A549 (cell line): ENCODE results near the gene KIAA0753. TPM values are rescaled to one million over a fixed set of nuclear protein-coding genes. Genes with fewer than 3 reads are reported as not detected.

Experiments
- ATAC-seq, 2 experiments: fragments of 200-7000 bp in 1 of 2; fragments of >200 bp in 1 of 2; cut with Nextera tagmentation in 1 of 2; cut with Tn5 transposase in 1 of 2; 3 replicates each; pipeline versions ENCODE4 v1.8.0 to v1.9.1; 2018 to 2020; ENCODE audit warnings: mild to moderate bottlenecking in 1 of 2, moderate library complexity in 1 of 2
- CTCF ChIA-PET: fragments of 300-600 bp; sonication (Branson Sonifier 250); formaldehyde crosslinking; extraction: SDS; loops from one replicate; lab custom pipeline; 2021; ENCODE audit warnings: antibody characterized with exemption, inconsistent platforms; lab: Yijun Ruan, JAX
- POLR2A ChIA-PET: fragments of 350-600 bp; formaldehyde crosslinking; extraction: SDS; loops from one replicate; lab custom pipeline; 2021; ENCODE audit warnings: antibody characterized with exemption, inconsistent platforms; lab: Yijun Ruan, JAX
- DNase-seq, 2 experiments: peaks; one replicate each; pipeline versions ENCODE4 v3.0.0 to v3.0.0-alpha.2; 2011 to 2016; ENCODE audit warnings: low read depth in 1 of 2, low spot score in 1 of 2
- FAIRE-seq: peaks from 2 replicates; lab custom pipeline; 2011; peaks lifted over from hg19 to GRCh38; lab: Jason Lieb, UNC
- H3K27ac ChIP-seq, 2 experiments: fragments of >200 bp; sonication (Bioruptor Twin); formaldehyde crosslinking; 3 replicates each; pipeline ENCODE4 v1.5.1; 2016 to 2017
- H3K4me1 ChIP-seq: fragments of >200 bp; sonication (Bioruptor Twin); formaldehyde crosslinking; 3 replicates; pipeline ENCODE4 v1.6.1; 2016
- H3K4me2 ChIP-seq: fragments of >200 bp; sonication (Bioruptor Twin); formaldehyde crosslinking; 3 replicates; pipeline ENCODE4 v1.6.1; 2016
- H3K4me3 ChIP-seq: fragments of >200 bp; sonication (Bioruptor Twin); formaldehyde crosslinking; 3 replicates; pipeline ENCODE4 v1.5.1; 2016
- H3K9me3 ChIP-seq: fragments of >200 bp; sonication (Bioruptor Twin); formaldehyde crosslinking; 3 replicates; pipeline ENCODE4 v1.6.1; 2016
- CBX2 ChIP-seq: fragments of 200-600 bp; sonication (generic); IDR thresholded peaks from 2 replicates; pipeline ENCODE4 v1.6.1; 2016; ENCODE audit warnings: low read depth, mild to moderate bottlenecking, borderline replicate concordance
- CBX8 ChIP-seq: fragments of 200-600 bp; sonication (generic); IDR thresholded peaks from 2 replicates; pipeline ENCODE4 v1.6.1; 2016
- E2F6 ChIP-seq: IDR thresholded peaks from 2 replicates; pipeline ENCODE4 v1.6.1; 2012; ENCODE audit warnings: low read depth, borderline replicate concordance
- EHF ChIP-seq: fragments of 250-450 bp; sonication (Bioruptor Pico); IDR thresholded peaks from 2 replicates; pipeline ENCODE4 v1.5.0; 2020; ENCODE audit warnings: mild to moderate bottlenecking
- EHMT2 ChIP-seq: fragments of 200-600 bp; sonication (generic); IDR thresholded peaks from 2 replicates; pipeline ENCODE4 v1.6.1; 2016; ENCODE audit warnings: antibody characterized with exemption, low read depth, mild to moderate bottlenecking, moderate library complexity
- EP300 ChIP-seq, 2 experiments: fragments of >200 bp; sonication (Bioruptor Twin); formaldehyde crosslinking; IDR thresholded peaks; 2 replicates in 1 of 2; 3 replicates in 1 of 2; pipeline ENCODE4 v1.6.1; 2016 to 2017
- FOSB ChIP-seq: fragments of 250-450 bp; sonication (Bioruptor Pico); IDR thresholded peaks from 2 replicates; pipeline ENCODE4 v1.5.0; 2020; ENCODE audit warnings: mild to moderate bottlenecking, moderate library complexity
- FOSL2 ChIP-seq, 2 experiments: fragments of 450-650 bp in 1 of 2; fragments of >200 bp in 1 of 2; sonication (Bioruptor Twin) in 1 of 2; formaldehyde crosslinking; IDR thresholded peaks; 2 replicates each; pipeline versions ENCODE4 v1.5.0 to v1.6.1; 2016 to 2020; ENCODE audit warnings: mild to moderate bottlenecking in 1 of 2, moderate library complexity in 1 of 2
- FOXS1 ChIP-seq: fragments of 250-450 bp; sonication (Bioruptor Pico); IDR thresholded peaks from 2 replicates; pipeline ENCODE4 v1.5.0; 2020; ENCODE audit warnings: mild to moderate bottlenecking, moderate library complexity
- GATA3 ChIP-seq: IDR thresholded peaks from 2 replicates; pipeline ENCODE4 v1.6.1; 2012; ENCODE audit warnings: borderline replicate concordance
- HES2 ChIP-seq: fragments of >200 bp; sonication (Bioruptor Twin); formaldehyde crosslinking; IDR thresholded peaks from 2 replicates; pipeline ENCODE4 v1.6.1; 2016
- JUN ChIP-seq, 2 experiments: fragments of >200 bp; sonication (Bioruptor Twin); formaldehyde crosslinking; IDR thresholded peaks; 2 replicates in 1 of 2; 3 replicates in 1 of 2; pipeline ENCODE4 v1.6.1; 2016 to 2017
- JUNB ChIP-seq: fragments of >200 bp; sonication (Bioruptor Twin); formaldehyde crosslinking; IDR thresholded peaks from 2 replicates; pipeline ENCODE4 v1.6.1; 2016
- MAFK ChIP-seq: fragments of 450-650 bp; IDR thresholded peaks from 2 replicates; pipeline ENCODE4 v1.6.1; 2014; ENCODE audit not compliant: partially characterized antibody
- MYC ChIP-seq: IDR thresholded peaks from 2 replicates; pipeline ENCODE4 v1.6.1; 2012; ENCODE audit warnings: mild to moderate bottlenecking, inconsistent platforms, low read length, improper control_type of control experiment, borderline replicate concordance
- NR3C1 ChIP-seq: fragments of >200 bp; sonication (Bioruptor Twin); formaldehyde crosslinking; IDR thresholded peaks from 3 replicates; pipeline ENCODE4 v1.6.1; 2017
- POLR2AphosphoS2 ChIP-seq: conservative IDR thresholded peaks from 2 replicates; pipeline ENCODE4 v1.6.1; 2012; ENCODE audit warnings: low read length, improper control_type of control experiment, inconsistent platforms
- RAD21 ChIP-seq, 2 experiments: fragments of >200 bp in 1 of 2; sonication (Bioruptor Twin) in 1 of 2; formaldehyde crosslinking in 1 of 2; IDR thresholded peaks in 1 of 2; conservative IDR thresholded peaks in 1 of 2; 2 replicates in 1 of 2; 3 replicates in 1 of 2; pipeline ENCODE4 v1.6.1; 2012 to 2018; ENCODE audit warnings: inconsistent platforms in 1 of 2
- RCOR1 ChIP-seq: fragments of 150-350 bp; IDR thresholded peaks from 2 replicates; pipeline ENCODE4 v1.6.1; 2014; ENCODE audit warnings: antibody characterized with exemption, low read length, low read depth
- RFX5 ChIP-seq: fragments of 450-650 bp; IDR thresholded peaks from 2 replicates; pipeline ENCODE4 v1.7.1; 2014; ENCODE audit warnings: antibody characterized with exemption, mild to moderate bottlenecking, moderate library complexity
- SMC3 ChIP-seq: fragments of >200 bp; sonication (Bioruptor Twin); formaldehyde crosslinking; IDR thresholded peaks from 3 replicates; pipeline ENCODE4 v1.6.1; 2018; ENCODE audit warnings: inconsistent platforms
- SREBF2 ChIP-seq: fragments of 450-650 bp; IDR thresholded peaks from 2 replicates; pipeline ENCODE4 v1.6.1; 2014; ENCODE audit warnings: mild to moderate bottlenecking, moderate library complexity
- TFCP2L1 ChIP-seq: fragments of 250-450 bp; sonication (Bioruptor Pico); IDR thresholded peaks from 2 replicates; pipeline ENCODE4 v1.5.0; 2021; ENCODE audit warnings: mild to moderate bottlenecking
- TP53 ChIP-seq: fragments of 250-450 bp; sonication (Bioruptor Pico); IDR thresholded peaks from 2 replicates; pipeline ENCODE4 v1.5.0; 2021; ENCODE audit warnings: mild to moderate bottlenecking, moderate library complexity
- ZFP36 ChIP-seq: fragments of 450-650 bp; IDR thresholded peaks from 2 replicates; pipeline ENCODE4 v1.6.1; 2014; ENCODE audit warnings: borderline replicate concordance; ENCODE audit not compliant: partially characterized antibody
- ZNF302 ChIP-seq: fragments of 250-450 bp; sonication (Bioruptor Pico); IDR thresholded peaks from 2 replicates; pipeline ENCODE4 v1.9.0; 2021; ENCODE audit warnings: inconsistent platforms, mild to moderate bottlenecking, moderate library complexity
- ZSCAN20 ChIP-seq: fragments of 250-450 bp; sonication (Bioruptor Pico); IDR thresholded peaks from 2 replicates; pipeline ENCODE4 v1.8.0; 2022; ENCODE audit warnings: mild to moderate bottlenecking, moderate library complexity
- WGBS: methylation state at CpG from one replicate; pipeline ENCODE4 v1.1.6; 2017; ENCODE audit errors: missing lambda C conversion rate; 5-methylcytosine and 5-hydroxymethylcytosine counted together
- polyA plus RNA-seq, 4 experiments: library from polyadenylated mRNA; depleted of rRNA in 3 of 4; stranded (reverse); fragments of >200 nt; fragmentation: RNase III in 1 of 4; extraction: RNeasy Plus Mini Kit Qiagen cat#74134 plus additional on column Dnase treatment in 1 of 4; gene quantifications; 2 replicates in 3 of 4; 3 replicates in 1 of 4; pipeline ENCODE4 v1.2.3, GENCODE V29; 2011 to 2017
- TF ChIP-seq, protein P1 (sequence below): IDR thresholded peaks from 2 replicates; pipeline ENCODE4 v1.6.1; 2012

Gene KIAA0753
- polyA plus RNA-seq, 2 of the 4 experiments (the other 2 are of a cell fraction): 13.6 to 15.2 TPM

- Histone ChIP-seq H3K4me3 (no peak overlapping the region), H3K27ac (no peak overlapping the region), H3K4me2 (no peak overlapping the region), H3K9me3 (no peaks in the 10 kb centered on the region), H3K4me1 (no peaks in the 10 kb centered on the region; the same call in 2 of the 3 replicates)
- ChIA-PET POLR2A (interaction anchor here (0.8 kb wide), 1 partner anchor 21 kb away, joined by 3 read pairs; no protein-coding TSS in a partner anchor), CTCF (interaction anchor here (1.0 to 10.9 kb wide), 4 partner anchors 11 to 73 kb away, joined by 3 to 105 read pairs (median 4); no protein-coding TSS in a partner anchor)
- DNase-seq: no peak
- no peak for FAIRE-seq
- WGBS: 74% methylated on average over 10 of the region's 10 CpGs
- TF ChIP-seq MAFK: no peak
- TF ChIP-seq EHMT2: no peak
- TF ChIP-seq RFX5: no peak
- no peak for TF ChIP-seq ZFP36
- no peak for TF ChIP-seq MYC
- TF ChIP-seq FOXS1 (CRISPR knock-in tag): no peak
- TF ChIP-seq EP300 (IDR thresholded peaks at IDR 0.05): no peak
- no peak for TF ChIP-seq TFCP2L1
- TF ChIP-seq FOSL2 (IDR thresholded peaks at IDR 0.05): no peak
- TF ChIP-seq FOSL2 (CRISPR knock-in tag; IDR thresholded peaks at IDR 0.05): no peak
- no peak for TF ChIP-seq JUNB
- no peak for TF ChIP-seq POLR2AphosphoS2
- no peak for TF ChIP-seq EHF (CRISPR knock-in tag)
- TF ChIP-seq GATA3: no peak
- no peak for TF ChIP-seq RAD21 (conservative IDR thresholded peaks at IDR 0.05 in 1 of 2, IDR thresholded peaks at IDR 0.05 in 1 of 2)
- TF ChIP-seq SMC3: no peak
- no peak for TF ChIP-seq FOSB (CRISPR knock-in tag)
- TF ChIP-seq, protein P1, sequence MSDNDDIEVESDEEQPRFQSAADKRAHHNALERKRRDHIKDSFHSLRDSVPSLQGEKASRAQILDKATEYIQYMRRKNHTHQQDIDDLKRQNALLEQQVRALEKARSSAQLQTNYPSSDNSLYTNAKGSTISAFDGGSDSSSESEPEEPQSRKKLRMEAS: no peak
- no peak for ATAC-seq
Measured at GRCh38 chr17:6546069-6546718, 94.3 kb downstream of the KIAA0753 start.

DNA sequence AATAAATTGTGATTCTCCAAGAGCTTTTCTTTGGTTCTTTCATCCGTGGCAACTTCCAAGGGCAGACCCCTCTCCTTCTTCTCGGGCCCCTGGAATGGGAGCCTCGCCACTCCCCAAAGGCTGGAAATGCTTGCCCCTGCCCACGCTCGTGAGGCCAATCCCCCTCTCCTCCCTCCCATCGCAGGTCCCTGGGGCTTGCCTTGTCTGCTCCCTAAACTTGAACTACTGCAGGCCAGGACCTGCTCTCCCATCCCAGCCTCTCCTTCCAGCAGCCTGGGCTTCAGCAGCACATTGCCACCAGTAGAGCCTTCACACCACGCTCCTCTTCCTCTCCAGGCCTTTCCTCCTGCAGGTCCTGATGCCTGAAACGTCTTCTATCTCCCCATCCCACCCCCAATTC lies 95.2 kb downstream of the KIAA0753 start:
- Histone ChIP-seq H3K4me3 (no peak overlapping the region), H3K4me1 (no peaks in the 10 kb centered on the region; the same call in 2 of the 3 replicates)
- TF ChIP-seq NR3C1 (no peak), RCOR1 (no peak), ZSCAN20 (no peak), E2F6 (no peak), TP53 (CRISPR knock-in tag) (no peak), EHF (CRISPR knock-in tag) (no peak), ZNF302 (no peak), MYC (no peak), CBX2 (no peak), RAD21 (conservative IDR thresholded peaks at IDR 0.05 in 1 of 2, IDR thresholded peaks at IDR 0.05 in 1 of 2) (no peak), SREBF2 (no peak), RFX5 (no peak), HES2 (no peak), CBX8 (no peak), JUN (IDR thresholded peaks at IDR 0.05) (no peak)
- TF ChIP-seq, all 56 proteins: peak for 0
- DNase-seq (no peak), FAIRE-seq (no peak), ATAC-seq (no peak)
- no peaks in the 10 kb centered on the region for H3K9me3 ChIP-seq
- H3K27ac ChIP-seq: no peak overlapping the region
- H3K4me2 ChIP-seq: no peak overlapping the region
- WGBS: 71% methylated on average over 8 of the region's 8 CpGs
- ChIA-PET CTCF (interaction anchor here (1.2 to 10.9 kb wide), 4 partner anchors 12 to 72 kb away, joined by 3 to 105 read pairs (median 6); no protein-coding TSS in a partner anchor), POLR2A (no interaction called here)
